Sigmoid colon (tissue), 3 donors: ENCODE results near the gene FGF8.

ENCODE experiments used
- CTCF ChIP-seq, 4 experiments: fragments of 450-650 bp in 3 of 4; fragments of 200-600 bp in 1 of 4; IDR thresholded peaks; one replicate each; pipeline ENCODE4 v1.5.1; 2016 to 2019; ENCODE audit warnings: antibody characterized with exemption in 4 of 4, mild to moderate bottlenecking in 3 of 4, moderate library complexity in 2 of 4
- POLR2A ChIP-seq, 2 donors: fragments of 450-650 bp; IDR thresholded peaks; one replicate each; pipeline ENCODE4 v1.6.1; 2016; ENCODE audit warnings: antibody characterized with exemption in 2 of 2, mild to moderate bottlenecking in 2 of 2, moderate library complexity in 2 of 2

DNA sequence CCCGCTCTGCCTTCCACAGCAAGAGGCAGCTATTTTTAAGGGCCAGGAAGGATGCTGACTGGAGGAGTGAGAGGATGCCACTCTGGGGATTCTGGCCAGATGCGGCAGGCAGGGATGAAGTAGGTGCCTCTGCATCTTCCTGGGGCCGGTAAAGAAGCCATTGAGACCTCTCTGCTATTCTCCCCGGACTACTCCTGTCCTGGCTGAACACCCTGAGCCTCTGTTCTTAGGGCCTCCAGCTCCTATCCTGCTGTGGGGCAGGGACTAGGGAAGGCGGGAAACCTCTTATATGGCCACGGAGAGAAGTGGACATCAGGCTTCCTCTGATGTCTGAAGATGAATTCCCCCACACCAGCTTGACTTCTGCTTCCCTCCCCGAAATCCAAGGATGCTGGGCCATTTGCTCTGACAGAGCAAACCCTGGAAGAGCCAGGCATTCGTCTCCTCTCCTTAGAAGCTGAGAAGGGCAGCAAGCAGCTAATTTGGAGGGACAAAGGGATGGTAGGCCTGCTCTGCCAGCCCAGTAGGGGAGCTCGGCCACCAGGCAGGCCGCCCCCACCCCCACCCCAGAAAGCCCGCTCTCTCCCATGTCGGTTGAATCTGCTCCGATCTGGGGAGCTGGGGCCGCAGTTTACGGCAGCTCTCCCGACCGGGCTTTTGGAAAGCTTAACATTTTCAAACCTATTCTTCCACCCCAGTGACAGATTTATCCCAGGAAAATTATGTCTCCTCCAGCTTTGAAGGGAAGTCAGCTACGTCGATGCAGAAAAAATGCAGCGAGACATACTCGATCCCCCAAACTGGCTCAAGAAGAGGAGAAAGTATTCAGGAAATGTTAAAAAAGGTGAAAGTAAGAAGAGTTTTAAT, 2.8 kb downstream of the FGF8 start:
- no peak for TF ChIP-seq CTCF (IDR thresholded peaks at IDR 0.05)
- no peak for TF ChIP-seq POLR2A (IDR thresholded peaks at IDR 0.05)
